ENCODE measurements around the gene HVCN1. TPM values are rescaled to one million over a fixed set of nuclear protein-coding genes. Genes with fewer than 3 reads are reported as not detected.

HVCN1 gene
- total RNA-seq, 2 donors from 2014 or later: 5.4 to 11.2 TPM

GRCh38 chr12:110717037-110717436 lies 28.1 kb upstream of the HVCN1 start:
- no peak overlapping the region for H3K27ac ChIP-seq
- no peaks in the 10 kb centered on the region for H3K4me1 ChIP-seq (replicated peaks)
- H3K4me3 ChIP-seq: no peak overlapping the region
- no peak for DNase-seq (ENCODE audit: low spot score)
- TF ChIP-seq CTCF (IDR thresholded peaks at IDR 0.05): no peak
- intact Hi-C loops (cut with DNase I): no loop called here
- 90% methylated on average over 3 of the region's 3 CpGs for WGBS
- H3K27me3 ChIP-seq (replicated peaks; ENCODE audit: insufficient read depth): no peaks in the 10 kb centered on the region
- peaks cover 2 to 5% of the 10 kb centered on the region in 2 donors for H3K36me3 ChIP-seq
- no peaks in the 10 kb centered on the region for H3K9me3 ChIP-seq

GRCh38 chr12:110708917-110709316 lies 20.0 kb upstream of the HVCN1 start:
- intact Hi-C loops (cut with DNase I): no loop called here
- Histone ChIP-seq H3K4me1 (replicated peaks) (no peaks in the 10 kb centered on the region), H3K27me3 (replicated peaks; ENCODE audit: insufficient read depth) (no peaks in the 10 kb centered on the region), H3K9me3 (no peaks in the 10 kb centered on the region), H3K27ac (no peak overlapping the region), H3K36me3 (no peaks in the 10 kb centered on the region), H3K4me3 (no peak overlapping the region)
- 97% methylated on average over 4 of the region's 4 CpGs for WGBS
- TF ChIP-seq CTCF (IDR thresholded peaks at IDR 0.05) (no peak), POLR2AphosphoS5 (IDR thresholded peaks at IDR 0.05) (no peak), POLR2A (IDR thresholded peaks at IDR 0.05) (no peak)
- no peak for DNase-seq (ENCODE audit: low spot score)

DNA sequence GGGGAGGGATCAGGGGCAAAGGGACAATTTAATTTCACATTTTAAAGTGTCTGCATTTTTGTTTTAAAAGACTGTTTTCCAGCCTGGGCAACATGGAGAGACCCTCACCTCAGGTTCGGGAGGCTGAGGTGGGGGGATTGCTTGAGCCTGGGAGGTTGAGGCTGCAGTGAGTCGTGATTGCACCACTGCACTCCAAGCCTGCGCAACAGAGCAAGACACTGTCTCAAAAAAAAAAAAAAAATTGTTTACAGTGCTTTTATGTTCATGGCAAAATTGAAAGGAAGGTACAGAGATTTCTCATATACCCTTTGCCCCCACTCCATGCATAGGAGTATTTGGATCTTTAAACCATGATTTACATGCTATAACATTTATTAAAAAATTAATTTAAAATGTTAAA lies 16.4 kb upstream of the HVCN1 start:
- DNase-seq (ENCODE audit: low spot score): no peak
- H3K9me3 ChIP-seq: no peaks in the 10 kb centered on the region
- H3K4me1 ChIP-seq (replicated peaks): no peaks in the 10 kb centered on the region
- H3K36me3 ChIP-seq: no peaks in the 10 kb centered on the region
- no peak overlapping the region for H3K4me3 ChIP-seq
- H3K27me3 ChIP-seq (replicated peaks; ENCODE audit: insufficient read depth): no peaks in the 10 kb centered on the region
- 53% methylated on average over 3 of the region's 3 CpGs for WGBS
- no peak for TF ChIP-seq POLR2AphosphoS5 (IDR thresholded peaks at IDR 0.05)
- TF ChIP-seq CTCF (IDR thresholded peaks at IDR 0.05): no peak
- TF ChIP-seq POLR2A (IDR thresholded peaks at IDR 0.05): no peak
- no peak overlapping the region for H3K27ac ChIP-seq
- intact Hi-C loops (cut with DNase I): no loop called here

- Histone ChIP-seq H3K27ac (no peak overlapping the region), H3K36me3 (no peaks in the 10 kb centered on the region), H3K9me3 (no peaks in the 10 kb centered on the region), H3K4me1 (replicated peaks) (no peaks in the 10 kb centered on the region), H3K27me3 (replicated peaks; ENCODE audit: insufficient read depth) (no peaks in the 10 kb centered on the region), H3K4me3 (no peak overlapping the region)
- peak; percentile 30 for DNase-seq (ENCODE audit: low spot score)
- intact Hi-C loops (cut with DNase I): no loop called here
- WGBS: 23% methylated on average over 5 of the region's 5 CpGs
- TF ChIP-seq POLR2AphosphoS5 (IDR thresholded peaks at IDR 0.05) (peak; percentile 8), CTCF (IDR thresholded peaks at IDR 0.05) (peak in 2 of 4 experiments; percentile 34 to 40), POLR2A (IDR thresholded peaks at IDR 0.05) (no peak)
These were observed 15.8 kb upstream of the HVCN1 start for GRCh38 chr12:110704750-110705149.

- intact Hi-C loops (cut with DNase I): no loop called here
- TF ChIP-seq CTCF (IDR thresholded peaks at IDR 0.05) (no peak), POLR2AphosphoS5 (IDR thresholded peaks at IDR 0.05) (no peak), POLR2A (IDR thresholded peaks at IDR 0.05) (no peak)
- no peak overlapping the region for H3K4me3 ChIP-seq
- H3K27me3 ChIP-seq (replicated peaks; ENCODE audit: insufficient read depth): no peaks in the 10 kb centered on the region
- WGBS: 99% methylated on average over 5 of the region's 5 CpGs
- no peaks in the 10 kb centered on the region for H3K36me3 ChIP-seq
- H3K27ac ChIP-seq: no peak overlapping the region
- DNase-seq (ENCODE audit: low spot score): no peak
- no peaks in the 10 kb centered on the region for H3K9me3 ChIP-seq
- H3K4me1 ChIP-seq (replicated peaks): no peaks in the 10 kb centered on the region
These were observed 15.3 kb upstream of the HVCN1 start for GRCh38 chr12:110704231-110704630.
